ENCODE results near the gene MYH15.

MYH15 gene

GRCh38 chr3:108378153-108378951 lies 132.0 kb downstream of the MYH15 start:
- Histone ChIP-seq H3K9ac (ENCODE audit: low read length in 2 of 2) (no peak overlapping the region), H3K36me3 (ENCODE audit: control insufficient read depth in 2 of 2, insufficient read depth in 2 of 2, low read length in 2 of 2) (no peaks in the 10 kb centered on the region), H3K4me3 (ENCODE audit: low read length in 2 of 2) (no peak overlapping the region), H3K9me3 (ENCODE audit: control insufficient read depth in 2 of 2, low read length in 2 of 2) (no peaks in the 10 kb centered on the region), H3K27me3 (ENCODE audit: control insufficient read depth in 1 of 2, insufficient read depth in 2 of 2, low read length in 2 of 2) (no peaks in the 10 kb centered on the region), H3K27ac (ENCODE audit: low read length) (no peak overlapping the region), H3K4me1 (ENCODE audit: control insufficient read depth, insufficient read depth, low read length) (no peaks in the 10 kb centered on the region)

GRCh38 chr3:108377384-108377783 lies 133.0 kb downstream of the MYH15 start:
- Histone ChIP-seq H3K36me3 (ENCODE audit: control insufficient read depth in 2 of 2, insufficient read depth in 2 of 2, low read length in 2 of 2) (no peaks in the 10 kb centered on the region), H3K4me3 (ENCODE audit: low read length in 2 of 2) (no peak overlapping the region), H3K27ac (ENCODE audit: low read length) (no peak overlapping the region), H3K27me3 (ENCODE audit: control insufficient read depth in 1 of 2, insufficient read depth in 2 of 2, low read length in 2 of 2) (no peaks in the 10 kb centered on the region), H3K9me3 (ENCODE audit: control insufficient read depth in 2 of 2, low read length in 2 of 2) (no peaks in the 10 kb centered on the region), H3K9ac (ENCODE audit: low read length in 2 of 2) (no peak overlapping the region), H3K4me1 (ENCODE audit: control insufficient read depth, insufficient read depth, low read length) (no peaks in the 10 kb centered on the region)

GRCh38 chr3:108376026-108376425 lies 134.4 kb downstream of the MYH15 start:
- H3K9ac ChIP-seq (ENCODE audit: low read length in 2 of 2) = no peak overlapping the region
- no peak overlapping the region for H3K4me3 ChIP-seq (ENCODE audit: low read length in 2 of 2)
- no peaks in the 10 kb centered on the region for H3K36me3 ChIP-seq (ENCODE audit: control insufficient read depth in 2 of 2, insufficient read depth in 2 of 2, low read length in 2 of 2)
- H3K9me3 ChIP-seq (ENCODE audit: control insufficient read depth in 2 of 2, low read length in 2 of 2) = no peaks in the 10 kb centered on the region
- H3K27ac ChIP-seq (ENCODE audit: low read length) = no peak overlapping the region
- no peaks in the 10 kb centered on the region for H3K27me3 ChIP-seq (ENCODE audit: control insufficient read depth in 1 of 2, insufficient read depth in 2 of 2, low read length in 2 of 2)
- H3K4me1 ChIP-seq (ENCODE audit: control insufficient read depth, insufficient read depth, low read length) = no peaks in the 10 kb centered on the region

- H3K4me1 ChIP-seq (ENCODE audit: control insufficient read depth, insufficient read depth, low read length) = no peaks in the 10 kb centered on the region
- H3K27ac ChIP-seq (ENCODE audit: low read length) = no peak overlapping the region
- H3K27me3 ChIP-seq (ENCODE audit: control insufficient read depth in 1 of 2, insufficient read depth in 2 of 2, low read length in 2 of 2) = no peaks in the 10 kb centered on the region
Measured at GRCh38 chr3:108359011-108359410, 151.4 kb downstream of the MYH15 start.

GRCh38 chr3:108357042-108357441 lies 153.4 kb downstream of the MYH15 start:
- Histone ChIP-seq H3K27ac (ENCODE audit: low read length) (no peak overlapping the region), H3K4me1 (ENCODE audit: control insufficient read depth, insufficient read depth, low read length) (no peaks in the 10 kb centered on the region), H3K4me3 (ENCODE audit: low read length in 2 of 2) (no peak overlapping the region), H3K27me3 (ENCODE audit: control insufficient read depth in 1 of 2, insufficient read depth in 2 of 2, low read length in 2 of 2) (no peaks in the 10 kb centered on the region), H3K9ac (ENCODE audit: low read length in 2 of 2) (no peak overlapping the region), H3K9me3 (ENCODE audit: control insufficient read depth in 2 of 2, low read length in 2 of 2) (no peaks in the 10 kb centered on the region), H3K36me3 (ENCODE audit: control insufficient read depth in 2 of 2, insufficient read depth in 2 of 2, low read length in 2 of 2) (no peaks in the 10 kb centered on the region)

More at GRCh38 chr3:108359011-108359410, 151.4 kb downstream of the MYH15 start:
- no peaks in the 10 kb centered on the region for H3K36me3 ChIP-seq (ENCODE audit: control insufficient read depth in 2 of 2, insufficient read depth in 2 of 2, low read length in 2 of 2)
- no peak overlapping the region for H3K4me3 ChIP-seq (ENCODE audit: low read length in 2 of 2)
- H3K9ac ChIP-seq (ENCODE audit: low read length in 2 of 2) = no peak overlapping the region
- H3K9me3 ChIP-seq (ENCODE audit: control insufficient read depth in 2 of 2, low read length in 2 of 2) = no peaks in the 10 kb centered on the region

- H3K36me3 ChIP-seq (ENCODE audit: control insufficient read depth in 2 of 2, insufficient read depth in 2 of 2, low read length in 2 of 2) = no peaks in the 10 kb centered on the region
- H3K9me3 ChIP-seq (ENCODE audit: control insufficient read depth in 2 of 2, low read length in 2 of 2) = no peaks in the 10 kb centered on the region
- no peak overlapping the region for H3K4me3 ChIP-seq (ENCODE audit: low read length in 2 of 2)
- H3K27me3 ChIP-seq (ENCODE audit: control insufficient read depth in 1 of 2, insufficient read depth in 2 of 2, low read length in 2 of 2) = no peaks in the 10 kb centered on the region
- H3K9ac ChIP-seq (ENCODE audit: low read length in 2 of 2) = no peak overlapping the region
- H3K27ac ChIP-seq (ENCODE audit: low read length) = no peak overlapping the region
- no peaks in the 10 kb centered on the region for H3K4me1 ChIP-seq (ENCODE audit: control insufficient read depth, insufficient read depth, low read length)
Measured at GRCh38 chr3:108354562-108354961, 155.8 kb downstream of the MYH15 start.

GRCh38 chr3:108352176-108352575 lies 158.2 kb downstream of the MYH15 start:
- Histone ChIP-seq H3K9ac (ENCODE audit: low read length in 2 of 2) (no peak overlapping the region), H3K27me3 (ENCODE audit: control insufficient read depth in 1 of 2, insufficient read depth in 2 of 2, low read length in 2 of 2) (no peaks in the 10 kb centered on the region), H3K9me3 (ENCODE audit: control insufficient read depth in 2 of 2, low read length in 2 of 2) (no peaks in the 10 kb centered on the region), H3K4me1 (ENCODE audit: control insufficient read depth, insufficient read depth, low read length) (no peaks in the 10 kb centered on the region), H3K4me3 (ENCODE audit: low read length in 2 of 2) (no peak overlapping the region), H3K27ac (ENCODE audit: low read length) (no peak overlapping the region), H3K36me3 (ENCODE audit: control insufficient read depth in 2 of 2, insufficient read depth in 2 of 2, low read length in 2 of 2) (no peaks in the 10 kb centered on the region)

GRCh38 chr3:108346301-108347227 lies 163.8 kb downstream of the MYH15 start:
- H3K4me1 ChIP-seq (ENCODE audit: control insufficient read depth, insufficient read depth, low read length) = no peaks in the 10 kb centered on the region
- H3K4me3 ChIP-seq (ENCODE audit: low read length in 2 of 2) = no peak overlapping the region
- H3K9me3 ChIP-seq (ENCODE audit: control insufficient read depth in 2 of 2, low read length in 2 of 2) = no peaks in the 10 kb centered on the region
- no peak overlapping the region for H3K27ac ChIP-seq (ENCODE audit: low read length)
- no peak overlapping the region for H3K9ac ChIP-seq (ENCODE audit: low read length in 2 of 2)
- H3K36me3 ChIP-seq (ENCODE audit: control insufficient read depth in 2 of 2, insufficient read depth in 2 of 2, low read length in 2 of 2) = no peaks in the 10 kb centered on the region
- no peaks in the 10 kb centered on the region for H3K27me3 ChIP-seq (ENCODE audit: control insufficient read depth in 1 of 2, insufficient read depth in 2 of 2, low read length in 2 of 2)

GRCh38 chr3:108345492-108346205 lies 164.7 kb downstream of the MYH15 start:
- no peak overlapping the region for H3K4me3 ChIP-seq (ENCODE audit: low read length in 2 of 2)
- no peak overlapping the region for H3K27ac ChIP-seq (ENCODE audit: low read length)
- no peak overlapping the region for H3K9ac ChIP-seq (ENCODE audit: low read length in 2 of 2)
- no peaks in the 10 kb centered on the region for H3K9me3 ChIP-seq (ENCODE audit: control insufficient read depth in 2 of 2, low read length in 2 of 2)
- H3K4me1 ChIP-seq (ENCODE audit: control insufficient read depth, insufficient read depth, low read length) = no peaks in the 10 kb centered on the region
- H3K27me3 ChIP-seq (ENCODE audit: control insufficient read depth in 1 of 2, insufficient read depth in 2 of 2, low read length in 2 of 2) = no peaks in the 10 kb centered on the region
- H3K36me3 ChIP-seq (ENCODE audit: control insufficient read depth in 2 of 2, insufficient read depth in 2 of 2, low read length in 2 of 2) = no peaks in the 10 kb centered on the region

GRCh38 chr3:108343491-108343890 lies 166.9 kb downstream of the MYH15 start:
- Histone ChIP-seq H3K36me3 (ENCODE audit: control insufficient read depth in 2 of 2, insufficient read depth in 2 of 2, low read length in 2 of 2) (no peaks in the 10 kb centered on the region), H3K27me3 (ENCODE audit: control insufficient read depth in 1 of 2, insufficient read depth in 2 of 2, low read length in 2 of 2) (no peaks in the 10 kb centered on the region), H3K9me3 (ENCODE audit: control insufficient read depth in 2 of 2, low read length in 2 of 2) (no peaks in the 10 kb centered on the region), H3K27ac (ENCODE audit: low read length) (no peak overlapping the region), H3K9ac (ENCODE audit: low read length in 2 of 2) (no peak overlapping the region), H3K4me1 (ENCODE audit: control insufficient read depth, insufficient read depth, low read length) (no peaks in the 10 kb centered on the region), H3K4me3 (ENCODE audit: low read length in 2 of 2) (no peak overlapping the region)
